ENCODE data around the gene ARSK. TPM values are rescaled to one million over a fixed set of nuclear protein-coding genes. Genes with fewer than 3 reads are reported as not detected.

Gene ARSK
- polyA plus RNA-seq, 1 donor, result 16.0 TPM

DNA sequence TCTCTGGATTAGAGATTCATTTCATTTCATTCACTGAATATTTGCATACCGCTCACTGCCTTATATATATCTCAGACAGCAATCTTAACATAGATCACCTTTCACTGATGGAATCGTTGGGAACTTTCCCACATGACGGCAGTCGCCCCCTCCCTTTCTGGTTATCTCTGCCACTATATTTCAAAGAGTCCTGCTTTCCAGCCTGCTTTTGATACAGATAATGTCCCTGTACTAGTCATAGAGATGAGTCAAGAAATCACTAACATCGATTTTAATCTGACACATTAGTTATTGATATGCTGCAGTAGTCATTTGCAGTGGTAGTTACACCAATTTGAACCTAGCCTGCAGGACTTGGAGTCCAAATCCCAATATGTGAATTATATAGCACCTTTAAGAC is 8.5 kb downstream of the ARSK start:
- DNase-seq, result no peak

DNA sequence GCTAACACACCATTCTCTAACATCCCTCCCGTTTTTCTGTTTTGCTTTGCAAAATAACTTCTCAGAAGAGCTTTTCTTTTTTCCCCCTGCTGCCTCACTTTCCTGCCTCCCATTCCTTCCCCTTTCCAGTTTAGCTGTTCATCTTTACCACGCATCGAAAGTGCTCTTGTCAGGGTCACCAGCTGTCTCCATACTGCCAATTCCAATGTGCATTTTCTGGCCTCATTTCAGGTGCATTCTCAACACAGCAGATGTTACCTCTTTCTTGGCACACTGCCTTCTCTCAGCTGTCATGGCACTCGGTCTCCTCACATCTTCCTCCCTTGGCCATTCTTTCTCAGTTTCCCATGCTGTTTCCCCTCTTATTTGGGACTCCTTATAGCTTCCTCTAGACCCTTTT is 9.5 kb downstream of the ARSK start:
- DNase-seq, result no peak

DNA sequence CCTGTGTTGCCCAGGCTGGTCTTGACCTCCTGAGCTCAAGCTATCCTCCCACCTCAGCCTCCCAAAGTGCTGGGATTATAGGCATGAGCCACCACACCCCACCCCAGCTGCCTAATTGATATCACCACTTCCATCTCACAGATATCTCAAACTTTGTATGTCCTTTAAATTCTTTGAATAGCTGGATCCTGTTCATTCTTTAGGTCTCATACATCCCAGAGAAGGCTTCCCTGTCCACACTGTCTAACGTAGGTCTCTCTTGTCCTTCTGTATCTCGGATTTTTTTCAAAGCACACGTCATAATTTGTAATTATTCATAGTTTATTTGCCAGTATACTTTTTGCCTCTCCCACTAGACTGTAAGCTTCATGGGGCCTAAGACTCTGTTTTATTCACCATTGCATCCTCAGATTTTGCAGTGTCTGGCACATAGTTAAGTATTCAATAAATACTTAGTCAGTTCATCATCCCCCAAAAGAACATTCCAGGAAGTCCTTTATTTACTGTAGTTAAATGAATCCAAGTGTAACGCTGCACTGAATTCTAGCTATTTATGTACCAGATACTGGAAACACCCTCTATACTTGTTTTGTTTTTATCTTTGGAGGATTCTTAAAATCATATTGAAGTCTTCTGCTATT is 10.5 kb downstream of the ARSK start:
- no peak for DNase-seq

DNA sequence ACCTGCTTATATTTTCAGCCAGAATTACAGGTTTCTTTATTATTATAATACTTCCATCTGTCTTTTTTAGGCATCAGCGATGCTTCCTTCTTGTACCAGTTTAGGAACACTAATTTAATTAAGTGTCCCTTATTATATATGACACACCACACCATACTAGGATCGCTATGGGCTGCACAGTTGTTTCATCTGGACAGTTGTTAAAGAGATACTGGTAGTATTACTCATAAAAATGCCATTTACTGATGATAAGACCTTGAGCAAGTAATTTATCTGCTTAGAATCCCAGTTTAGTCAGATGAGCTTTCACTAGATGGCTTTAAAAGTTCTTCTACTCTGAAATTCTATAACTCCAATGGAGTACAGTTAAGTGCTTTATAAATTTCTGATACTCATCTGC is 17.1 kb downstream of the ARSK start:
- DNase-seq, result no peak

DNA sequence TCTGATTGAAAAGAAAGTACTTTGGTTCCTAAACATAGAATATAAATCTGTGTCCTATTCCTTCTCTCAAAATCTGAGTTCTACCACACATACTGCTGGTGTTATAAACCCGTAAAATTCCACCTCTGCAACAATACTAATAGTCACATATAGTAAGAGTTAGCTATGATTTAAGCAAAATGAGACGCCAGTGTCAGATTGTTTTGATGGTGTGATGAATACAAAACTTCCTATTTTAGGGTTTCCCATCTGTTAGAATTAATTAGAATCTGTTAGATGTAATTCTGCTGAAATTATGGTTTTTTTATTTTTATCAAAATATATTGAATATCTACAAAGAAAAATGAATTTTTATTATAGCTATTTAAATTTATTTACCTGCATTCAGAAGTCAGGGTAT is 26.7 kb downstream of the ARSK start:
- DNase-seq, result no peak

DNA sequence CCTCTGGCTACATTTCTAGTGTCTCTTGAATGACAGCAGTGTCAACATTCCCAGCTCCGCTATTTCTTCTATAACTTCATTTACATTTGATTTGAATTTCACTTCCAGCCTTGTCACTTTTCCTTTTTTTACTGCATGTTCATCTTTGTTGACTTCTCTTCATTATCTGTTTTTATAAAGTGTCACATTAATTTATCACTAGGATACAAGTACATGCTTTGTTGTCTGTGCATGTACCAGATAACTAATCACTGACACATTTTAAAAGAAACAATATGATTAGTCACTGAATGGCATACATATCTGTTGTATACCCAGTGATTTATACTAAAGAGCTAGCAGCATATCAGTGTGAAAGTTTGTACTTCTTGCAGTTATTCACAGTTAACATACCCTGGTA is 29.1 kb downstream of the ARSK start:
- no peak for DNase-seq

DNA sequence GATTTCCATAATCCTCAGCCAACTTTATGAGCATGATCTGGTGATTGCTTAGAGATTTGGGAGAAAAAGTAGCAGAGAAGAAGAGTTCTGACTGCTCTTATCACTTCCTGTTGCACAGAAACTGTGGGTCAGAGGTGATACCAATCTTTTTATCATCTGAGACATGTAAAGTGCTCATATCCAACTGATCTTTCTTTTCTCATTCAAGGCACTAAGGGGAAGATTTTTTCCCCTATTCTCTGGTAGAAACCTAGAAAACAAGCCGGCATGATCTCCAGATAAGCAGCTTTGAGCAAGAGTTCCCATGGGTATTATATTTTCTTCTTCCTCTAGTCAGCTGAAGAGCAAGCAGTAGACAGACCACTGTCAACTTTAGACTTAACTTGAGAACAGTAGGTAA is 36.0 kb downstream of the ARSK start:
- DNase-seq, result no peak

DNA sequence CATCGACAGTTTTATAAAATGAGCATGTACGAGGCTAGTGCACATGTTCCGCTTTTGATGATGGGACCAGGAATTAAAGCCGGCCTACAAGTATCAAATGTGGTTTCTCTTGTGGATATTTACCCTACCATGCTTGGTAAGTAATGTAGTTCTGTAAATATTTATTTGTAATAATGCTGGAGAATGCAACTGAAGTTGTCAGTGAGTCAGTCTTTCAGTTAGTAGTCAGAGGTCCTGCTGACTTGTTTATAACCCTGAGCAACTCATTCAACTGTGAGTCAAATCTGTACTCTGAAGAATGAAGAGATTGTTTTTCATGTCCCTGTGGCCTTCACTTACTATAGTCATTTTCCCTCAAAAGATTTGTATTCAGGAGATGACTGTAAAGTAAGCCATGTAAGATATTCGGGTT is 36.6 kb downstream of the ARSK start:
- DNase-seq, result no peak

DNA sequence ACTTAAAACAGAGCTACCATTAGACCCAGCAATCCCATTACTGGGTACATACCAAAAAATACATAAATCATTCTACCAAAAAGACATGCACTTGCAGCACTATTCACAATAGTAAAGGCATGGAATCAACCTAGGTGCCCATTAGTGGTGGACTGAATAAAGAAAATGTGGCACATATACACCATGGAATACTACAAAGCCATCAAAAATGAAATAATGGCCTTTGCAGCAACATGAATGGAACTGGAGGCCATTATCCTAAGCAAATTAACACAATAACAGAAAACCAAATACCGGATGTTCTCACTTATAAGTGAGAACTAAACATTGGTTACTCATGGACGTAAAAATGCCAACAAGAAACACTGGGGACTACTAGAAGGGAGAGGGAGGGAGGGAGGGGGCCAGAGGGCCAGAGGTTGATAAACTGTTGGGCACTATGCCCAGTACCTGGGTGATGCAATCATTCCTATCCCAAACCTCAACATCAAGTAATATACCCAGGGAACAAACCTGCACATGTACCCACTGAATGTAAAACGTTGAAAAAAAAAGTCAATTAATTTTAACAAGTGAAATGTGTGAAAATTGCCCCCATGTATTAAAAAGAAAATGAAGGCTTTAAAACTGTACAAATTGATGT is 40.5 kb downstream of the ARSK start:
- DNase-seq, result no peak

DNA sequence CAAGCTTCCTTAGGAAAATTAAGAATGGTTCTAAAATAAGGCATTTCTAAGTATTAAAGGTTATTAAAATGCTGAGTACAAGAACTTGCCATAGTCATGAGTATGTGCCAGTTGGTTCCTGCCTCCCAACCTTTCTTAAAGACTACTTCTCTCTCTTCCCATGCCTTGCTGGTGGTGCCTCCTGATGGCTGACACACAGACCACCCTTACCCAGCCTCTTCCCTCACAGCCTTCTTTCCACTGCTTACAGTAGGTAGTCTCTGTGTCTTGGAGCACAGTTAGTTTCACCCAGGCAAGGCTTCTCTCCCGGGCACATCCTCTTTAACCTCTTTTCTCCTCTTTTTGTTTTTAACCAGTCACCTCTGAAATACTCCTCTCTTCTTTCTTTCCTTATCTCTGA is 44.4 kb downstream of the ARSK start:
- DNase-seq, result no peak

DNA sequence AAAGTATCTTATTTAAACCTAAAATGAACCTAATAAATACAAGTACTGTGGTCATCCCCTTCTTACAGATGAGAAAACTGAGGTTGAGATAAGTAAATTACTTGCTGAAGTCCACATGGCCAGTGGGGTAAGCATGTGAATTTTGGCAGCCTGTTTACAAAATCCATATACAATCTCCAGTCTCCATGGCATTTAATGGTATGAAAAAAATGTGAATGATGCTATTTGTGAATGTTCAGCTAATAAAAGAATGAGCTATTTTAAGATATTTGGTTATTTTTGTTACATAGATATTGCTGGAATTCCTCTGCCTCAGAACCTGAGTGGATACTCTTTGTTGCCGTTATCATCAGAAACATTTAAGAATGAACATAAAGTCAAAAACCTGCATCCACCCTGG is 45.7 kb downstream of the ARSK start:
- DNase-seq, result no peak

DNA sequence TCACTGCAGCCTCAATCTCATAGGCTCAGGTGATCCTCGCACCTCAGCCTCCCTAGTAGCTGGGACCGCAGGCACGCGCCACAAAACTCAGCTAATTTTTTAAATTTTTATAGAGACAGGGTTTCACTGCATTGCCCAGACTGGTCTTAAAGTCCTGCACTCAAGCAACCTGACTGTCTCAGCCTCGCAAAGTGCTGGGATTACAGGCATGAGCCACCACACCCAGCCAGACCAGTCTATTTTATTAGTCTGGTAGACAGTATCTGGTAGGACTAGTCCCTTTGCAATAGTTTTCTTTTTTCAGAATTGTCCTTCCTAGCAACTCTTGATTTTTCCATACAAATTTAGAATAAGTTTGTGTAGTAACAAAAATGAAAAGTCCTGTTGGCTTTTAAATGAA is 50.9 kb downstream of the ARSK start:
- DNase-seq, result no peak

DNA sequence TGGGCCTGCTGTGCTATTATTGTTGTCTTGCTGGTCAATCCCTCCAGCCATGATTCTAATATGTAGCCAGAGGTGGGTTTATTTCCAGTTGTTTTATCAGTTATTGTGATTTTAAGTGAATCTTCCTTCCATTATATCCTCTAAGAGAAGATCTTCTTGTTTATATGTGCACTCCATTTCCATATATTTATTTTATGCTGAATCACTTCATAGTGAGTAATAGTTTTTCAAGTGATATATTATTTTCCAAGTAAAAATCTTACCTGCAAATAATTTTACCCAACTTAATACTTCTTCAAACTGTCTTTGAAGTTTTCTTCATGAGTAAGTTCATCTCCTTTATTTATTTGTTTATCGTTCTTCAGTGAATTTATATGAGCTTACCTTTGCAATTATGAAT is 51.5 kb downstream of the ARSK start:
- DNase-seq, result no peak

DNA sequence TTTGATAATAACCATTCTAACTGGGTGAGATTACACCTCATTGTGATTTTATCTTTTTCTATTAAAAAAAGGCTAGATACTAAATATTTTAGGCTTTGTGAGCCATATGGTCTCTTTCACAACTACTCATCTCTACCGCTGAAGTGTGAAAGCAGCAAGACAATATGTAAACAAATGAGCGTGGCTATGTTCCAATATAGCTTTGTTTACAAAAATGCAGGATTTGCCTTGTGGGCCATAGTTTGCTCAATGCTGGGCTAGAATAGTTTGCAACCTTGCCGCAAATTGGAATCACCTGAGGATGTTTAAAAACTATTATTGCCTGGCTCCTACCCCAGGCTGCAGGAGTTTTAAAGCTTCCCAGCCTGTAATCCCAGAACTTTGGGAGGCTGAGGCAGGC is 54.8 kb downstream of the ARSK start:
- no peak for DNase-seq

DNA sequence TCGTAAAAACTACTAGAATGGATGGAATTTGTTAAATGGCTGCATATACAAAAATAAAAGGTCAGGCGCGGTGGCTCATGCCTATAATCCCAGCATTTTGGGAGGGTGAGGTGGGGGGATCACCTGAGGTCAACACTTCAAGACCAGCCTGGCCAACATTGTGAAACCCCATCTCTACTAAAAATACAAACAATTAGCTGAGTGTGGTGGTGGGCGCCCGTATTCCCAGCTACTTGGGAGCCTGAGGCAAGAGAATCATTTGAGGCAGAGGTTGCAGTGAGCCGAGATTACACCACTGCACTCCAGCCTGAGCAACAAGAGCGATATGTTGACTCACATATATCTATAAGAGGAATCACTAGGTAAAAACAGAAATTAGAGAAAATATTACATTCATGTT is 55.6 kb downstream of the ARSK start:
- DNase-seq, result no peak

DNA sequence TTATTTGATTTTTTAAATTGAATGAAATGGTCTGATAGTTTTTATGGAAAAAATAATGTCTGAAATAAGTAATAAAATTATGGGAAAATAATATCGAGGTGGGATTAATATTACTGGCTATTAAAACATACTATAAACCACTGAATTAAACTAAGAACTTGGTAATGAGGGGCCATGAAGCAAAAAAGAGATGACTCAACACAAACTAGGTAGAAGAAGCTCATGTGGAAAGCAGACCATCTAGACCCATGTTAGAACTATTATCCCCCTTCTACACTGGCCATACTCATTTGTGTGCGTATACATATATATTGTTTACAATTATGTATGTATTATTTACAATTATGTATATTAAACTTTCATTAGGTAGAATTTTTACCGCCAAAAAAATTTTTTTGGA is 56.5 kb downstream of the ARSK start:
- no peak for DNase-seq

DNA sequence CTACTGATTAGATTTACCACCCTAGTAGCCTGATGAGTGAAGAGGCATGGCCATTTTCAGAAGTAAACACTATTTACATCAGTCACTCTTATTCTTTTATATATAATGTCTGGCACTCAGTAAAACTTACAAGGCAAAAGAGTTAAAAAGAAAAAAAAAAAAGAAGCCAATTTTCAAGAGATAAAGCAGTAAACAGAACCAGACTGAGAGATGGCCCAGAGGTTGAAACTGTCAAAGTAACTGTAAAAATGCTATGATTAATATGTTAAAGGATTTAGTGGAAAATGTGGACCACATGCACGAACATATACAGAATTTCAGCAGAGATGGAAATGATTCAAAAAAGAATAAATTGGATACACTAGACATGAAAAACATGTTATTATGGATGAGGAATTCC is 58.6 kb downstream of the ARSK start:
- DNase-seq, result no peak

DNA sequence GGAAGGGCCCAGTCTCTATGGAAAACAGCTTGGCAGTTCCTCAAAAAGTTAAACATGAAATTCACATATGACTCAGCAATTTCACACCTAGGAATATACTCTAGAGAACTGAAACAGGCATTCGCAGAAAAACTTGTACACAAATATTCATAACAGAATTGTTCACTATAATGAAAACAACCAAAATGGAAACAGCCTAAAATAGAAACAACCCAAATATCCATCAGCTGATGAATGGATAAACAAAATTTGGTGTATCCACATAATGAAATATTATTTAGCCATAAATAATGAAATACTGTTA is 60.2 kb downstream of the ARSK start:
- no peak for DNase-seq

DNA sequence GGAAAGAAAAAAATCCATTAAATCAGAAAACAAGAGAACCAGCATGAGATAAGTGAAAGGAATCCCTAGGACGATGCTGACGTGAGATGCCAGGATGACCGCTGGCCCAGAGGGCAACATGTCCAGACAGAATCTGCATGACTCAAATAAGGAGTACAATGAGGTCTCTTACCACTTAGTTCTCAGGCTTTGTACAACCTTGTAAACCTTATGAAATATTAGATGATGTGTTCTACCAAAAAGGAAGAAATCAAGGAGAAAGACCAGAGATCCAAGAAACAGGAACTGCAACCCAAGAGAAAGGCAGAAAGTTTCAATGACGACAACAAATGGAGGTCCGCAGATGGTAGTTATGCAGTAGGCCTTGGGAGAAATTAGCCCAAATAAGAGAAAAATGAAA is 62.2 kb downstream of the ARSK start:
- no peak for DNase-seq

DNA sequence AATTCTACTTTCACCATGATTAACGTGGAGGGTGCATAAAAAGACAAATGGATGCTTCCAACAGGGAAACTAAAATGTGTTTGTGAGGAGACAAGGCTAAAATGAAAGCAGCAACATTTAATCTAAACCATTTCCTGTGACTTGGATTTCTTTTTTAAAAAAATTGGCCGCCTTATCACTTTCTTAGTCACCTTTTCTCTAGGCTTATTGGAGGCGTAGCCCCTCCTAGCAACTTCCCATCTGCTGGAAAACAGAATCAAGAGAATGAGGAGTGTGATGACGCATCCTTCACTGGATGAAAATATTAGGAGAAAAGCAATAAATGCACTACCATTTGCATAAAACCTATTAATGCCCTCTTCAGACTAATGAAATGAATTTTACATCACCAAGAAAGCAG is 64.2 kb downstream of the ARSK start:
- no peak for DNase-seq

DNA sequence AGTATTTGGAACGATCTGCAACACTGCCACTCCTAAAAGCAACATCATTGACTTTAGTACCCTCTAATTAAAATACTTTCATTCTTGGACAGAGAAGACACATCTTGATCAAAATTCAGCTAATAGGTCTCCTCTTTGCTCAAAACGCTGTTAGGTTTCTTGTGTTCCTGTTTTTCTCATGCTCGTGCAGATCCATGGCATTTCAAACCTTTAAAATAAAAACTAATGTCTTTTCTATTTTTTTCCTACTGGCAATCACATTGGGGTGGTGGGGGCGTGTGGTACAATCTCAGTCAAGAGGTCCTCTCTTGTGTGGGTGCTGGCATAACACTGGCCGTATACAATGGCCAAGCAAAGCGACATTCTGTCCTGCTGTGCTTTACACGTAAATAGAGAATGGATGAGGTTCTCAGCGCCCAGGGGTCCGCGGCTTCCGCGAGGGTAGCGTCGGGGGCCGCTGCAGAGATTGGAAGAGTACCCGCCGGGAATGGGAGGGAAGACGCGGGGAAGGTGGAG is 64.7 kb downstream of the ARSK start:
- no peak for DNase-seq

DNA sequence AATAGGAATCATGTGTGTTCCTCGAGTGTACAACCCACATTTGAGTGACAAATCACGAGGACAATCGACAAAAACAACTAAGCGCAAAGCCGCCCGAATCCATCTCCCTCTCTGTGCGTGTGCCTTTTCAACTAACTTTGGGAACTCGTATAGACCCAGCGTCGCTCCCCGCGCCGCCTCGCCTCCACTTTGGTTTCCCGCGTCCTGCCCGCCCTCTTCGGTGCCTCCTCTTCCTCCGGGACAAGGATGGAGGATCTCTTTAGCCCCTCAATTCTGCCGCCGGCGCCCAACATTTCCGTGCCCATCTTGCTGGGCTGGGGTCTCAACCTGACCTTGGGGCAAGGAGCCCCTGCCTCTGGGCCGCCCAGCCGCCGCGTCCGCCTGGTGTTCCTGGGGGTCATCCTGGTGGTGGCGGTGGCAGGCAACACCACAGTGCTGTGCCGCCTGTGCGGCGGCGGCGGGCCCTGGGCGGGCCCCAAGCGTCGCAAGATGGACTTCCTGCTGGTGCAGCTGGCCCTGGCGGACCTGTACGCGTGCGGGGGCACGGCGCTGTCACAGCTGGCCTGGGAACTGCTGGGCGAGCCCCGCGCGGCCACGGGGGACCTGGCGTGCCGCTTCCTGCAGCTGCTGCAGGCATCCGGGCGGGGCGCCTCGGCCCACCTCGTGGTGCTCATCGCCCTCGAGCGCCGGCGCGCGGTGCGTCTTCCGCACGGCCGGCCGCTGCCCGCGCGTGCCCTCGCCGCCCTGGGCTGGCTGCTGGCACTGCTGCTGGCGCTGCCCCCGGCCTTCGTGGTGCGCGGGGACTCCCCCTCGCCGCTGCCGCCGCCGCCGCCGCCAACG is 65.3 kb downstream of the ARSK start, which contains the start of gene GPR150:
Gene GPR150, plus strand, starts transcription at position 58 of the 840 bp plus-strand sequence. Its CDS starts 189 bp downstream, at position 247.
- peak; percentile 24 for DNase-seq
